Colonic mucosa (tissue), 4 donors: ENCODE results near the gene NUDT6. TPM values are rescaled to one million over a fixed set of nuclear protein-coding genes. Genes with fewer than 3 reads are reported as not detected.

Experiments
- DNase-seq: peaks from one replicate; pipeline ENCODE4 v3.0.0-alpha.2; 2020
- H3K27ac ChIP-seq: fragments of 200-600 bp; one replicate; pipeline ENCODE4 v1.8.0; 2021
- H3K27me3 ChIP-seq: fragments of 200-600 bp; one replicate; pipeline ENCODE4 v1.8.0; 2021
- H3K36me3 ChIP-seq: fragments of 200-600 bp; one replicate; pipeline ENCODE4 v1.8.0; 2021
- H3K4me1 ChIP-seq: fragments of 200-600 bp; one replicate; pipeline ENCODE4 v1.8.0; 2021; ENCODE audit warnings: mild to moderate bottlenecking
- H3K4me3 ChIP-seq: fragments of 200-600 bp; one replicate; pipeline ENCODE4 v1.8.0; 2021
- H3K9ac ChIP-seq, 2 donors: one replicate each; pipeline ENCODE4 v1.7.0; 2013; ENCODE audit warnings: control low read depth in 2 of 2, low read depth in 2 of 2, low read length in 2 of 2
- H3K9me3 ChIP-seq: fragments of 200-600 bp; one replicate; pipeline ENCODE4 v1.8.0; 2021
- intact Hi-C: fragments of 100-400 bp; cut with DNase I; formaldehyde crosslinking; loops from one replicate; pipeline ENCODE4 v1.14.1; 2022
- total RNA-seq, 2 donors: library from RNA; stranded (reverse); fragmentation: NEBNext Ultra II Directional in 1 of 2; extraction: Animal tissue kit (Norgen Biotek cat#: 25700) in 1 of 2; gene quantifications; one replicate each; pipeline ENCODE4 v1.2.1, GENCODE V29; 2021
- TF ChIP-seq, protein P1 (sequence below): fragments of 200-600 bp; IDR thresholded peaks from one replicate; pipeline ENCODE4 v1.8.0; 2022; ENCODE audit warnings: antibody characterized with exemption, mild to moderate bottlenecking
- donor health status: healthy.
- donor health status: DM: no; HTN: no; CAD: no.
- donor health status: DM: no; HTN: no; CAD: no.

The NUDT6 gene
- total RNA-seq, 2 donors from 2014 or later = 7.9 to 8.3 TPM

- Histone ChIP-seq H3K36me3 (no peaks in the 10 kb centered on the region), H3K9ac (no peak overlapping the region), H3K4me1 (no peaks in the 10 kb centered on the region), H3K27ac (no peak overlapping the region), H3K27me3 (no peaks in the 10 kb centered on the region), H3K4me3 (no peak overlapping the region), H3K9me3 (no peaks in the 10 kb centered on the region)
- TF ChIP-seq, protein P1, sequence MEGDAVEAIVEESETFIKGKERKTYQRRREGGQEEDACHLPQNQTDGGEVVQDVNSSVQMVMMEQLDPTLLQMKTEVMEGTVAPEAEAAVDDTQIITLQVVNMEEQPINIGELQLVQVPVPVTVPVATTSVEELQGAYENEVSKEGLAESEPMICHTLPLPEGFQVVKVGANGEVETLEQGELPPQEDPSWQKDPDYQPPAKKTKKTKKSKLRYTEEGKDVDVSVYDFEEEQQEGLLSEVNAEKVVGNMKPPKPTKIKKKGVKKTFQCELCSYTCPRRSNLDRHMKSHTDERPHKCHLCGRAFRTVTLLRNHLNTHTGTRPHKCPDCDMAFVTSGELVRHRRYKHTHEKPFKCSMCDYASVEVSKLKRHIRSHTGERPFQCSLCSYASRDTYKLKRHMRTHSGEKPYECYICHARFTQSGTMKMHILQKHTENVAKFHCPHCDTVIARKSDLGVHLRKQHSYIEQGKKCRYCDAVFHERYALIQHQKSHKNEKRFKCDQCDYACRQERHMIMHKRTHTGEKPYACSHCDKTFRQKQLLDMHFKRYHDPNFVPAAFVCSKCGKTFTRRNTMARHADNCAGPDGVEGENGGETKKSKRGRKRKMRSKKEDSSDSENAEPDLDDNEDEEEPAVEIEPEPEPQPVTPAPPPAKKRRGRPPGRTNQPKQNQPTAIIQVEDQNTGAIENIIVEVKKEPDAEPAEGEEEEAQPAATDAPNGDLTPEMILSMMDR = no peak
- intact Hi-C loops = no loop called here
- DNase-seq = no peak
Observed at GRCh38 chr4:122899682-122900081, 22.7 kb downstream of the NUDT6 start.

- no peaks in the 10 kb centered on the region for H3K4me1 ChIP-seq
- H3K27ac ChIP-seq = no peak overlapping the region
- intact Hi-C loops = no loop called here
- H3K36me3 ChIP-seq = no peaks in the 10 kb centered on the region
- no peaks in the 10 kb centered on the region for H3K27me3 ChIP-seq
- peak; percentile 19 for DNase-seq
- TF ChIP-seq, protein P1 = no peak
- no peaks in the 10 kb centered on the region for H3K9me3 ChIP-seq
- H3K9ac ChIP-seq = no peak overlapping the region
- H3K4me3 ChIP-seq = no peak overlapping the region
Observed at GRCh38 chr4:122898370-122899150, 23.8 kb downstream of the NUDT6 start.

DNA sequence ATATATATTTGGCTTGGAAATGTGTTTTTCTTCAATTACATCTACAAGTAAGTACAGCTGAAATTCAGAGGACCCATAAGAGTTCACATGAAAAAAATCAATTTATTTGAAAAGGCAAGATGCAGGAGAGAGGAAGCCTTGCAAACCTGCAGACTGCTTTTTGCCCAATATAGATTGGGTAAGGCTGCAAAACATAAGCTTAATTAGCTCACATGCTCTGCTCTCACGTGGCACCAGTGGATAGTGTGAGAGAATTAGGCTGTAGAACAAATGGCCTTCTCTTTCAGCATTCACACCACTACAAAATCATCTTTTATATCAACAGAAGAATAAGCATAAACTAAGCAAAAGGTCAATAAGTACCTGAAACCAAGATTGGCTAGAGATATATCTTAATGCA is 26.1 kb downstream of the NUDT6 start:
- no peak for DNase-seq
- H3K9ac ChIP-seq = no peak overlapping the region
- H3K4me3 ChIP-seq = no peak overlapping the region
- TF ChIP-seq, protein P1 = no peak
- no peaks in the 10 kb centered on the region for H3K4me1 ChIP-seq
- H3K27me3 ChIP-seq = no peaks in the 10 kb centered on the region
- no peaks in the 10 kb centered on the region for H3K36me3 ChIP-seq
- no peaks in the 10 kb centered on the region for H3K9me3 ChIP-seq
- intact Hi-C loops = no loop called here
- H3K27ac ChIP-seq = no peak overlapping the region

- Histone ChIP-seq H3K9ac (no peak overlapping the region), H3K27ac (no peak overlapping the region), H3K27me3 (no peaks in the 10 kb centered on the region), H3K36me3 (no peaks in the 10 kb centered on the region), H3K9me3 (no peaks in the 10 kb centered on the region), H3K4me1 (no peaks in the 10 kb centered on the region), H3K4me3 (no peak overlapping the region)
- TF ChIP-seq, protein P1 = no peak
- intact Hi-C loops = no loop called here
- no peak for DNase-seq
Observed at GRCh38 chr4:122895336-122895995, 26.9 kb downstream of the NUDT6 start.

- no peak overlapping the region for H3K9ac ChIP-seq
- no peak overlapping the region for H3K27ac ChIP-seq
- H3K4me1 ChIP-seq = no peaks in the 10 kb centered on the region
- TF ChIP-seq, protein P1 = no peak
- DNase-seq = no peak
- H3K27me3 ChIP-seq = no peaks in the 10 kb centered on the region
- intact Hi-C loops = no loop called here
- no peaks in the 10 kb centered on the region for H3K36me3 ChIP-seq
- no peak overlapping the region for H3K4me3 ChIP-seq
- no peaks in the 10 kb centered on the region for H3K9me3 ChIP-seq
Observed at GRCh38 chr4:122894827-122895226, 27.6 kb downstream of the NUDT6 start.
